SU-DHL-6 (cell line): ENCODE results near the gene EYS.

Source experiments
- H2AFZ ChIP-seq: fragments of 200-600 bp; sonication (generic); 2 replicates; pipeline ENCODE4 v1.6.1; 2014; ENCODE audit warnings: low read depth, mild to moderate bottlenecking, moderate library complexity, mixed read lengths, antibody characterized with exemption, low read length; ENCODE audit not compliant: severe bottlenecking
- H3F3A ChIP-seq: fragments of 200-600 bp; shearing (Covaris generic); 2 replicates; pipeline ENCODE4 v1.6.0; 2016; ENCODE audit warnings: antibody characterized with exemption, mild to moderate bottlenecking; ENCODE audit not compliant: insufficient read depth
- H3K27ac ChIP-seq: fragments of 200-600 bp; sonication (generic); 2 replicates; pipeline ENCODE4 v1.5.1; 2016; ENCODE audit warnings: low read depth, mild to moderate bottlenecking, low read length, moderate library complexity, mixed read lengths
- H3K27me3 ChIP-seq: fragments of 200-600 bp; sonication (generic), shearing (Covaris generic); 2 replicates; pipeline ENCODE4 v1.6.0; 2014; ENCODE audit warnings: mild to moderate bottlenecking, low read length
- H3K36me3 ChIP-seq: fragments of 200-600 bp; sonication (generic); 2 replicates; pipeline ENCODE4 v1.6.1; 2014; ENCODE audit warnings: mild to moderate bottlenecking, low read length, mixed read lengths
- H3K4me2 ChIP-seq: fragments of 300-600, 200-600 bp; shearing (Covaris generic), sonication (generic); 2 replicates; pipeline ENCODE4 v1.6.0; 2014; ENCODE audit warnings: low read length, low read depth, mild to moderate bottlenecking; ENCODE audit not compliant: poor library complexity, severe bottlenecking
- H3K4me3 ChIP-seq: fragments of 200-600 bp; sonication (generic); 2 replicates; pipeline ENCODE4 v1.5.1; 2014; ENCODE audit warnings: antibody characterized with exemption, low read length, mild to moderate bottlenecking, mixed read lengths; ENCODE audit not compliant: insufficient read depth, poor library complexity, severe bottlenecking
- H3K79me2 ChIP-seq: fragments of 200-600 bp; sonication (generic); 2 replicates; pipeline ENCODE4 v1.6.1; 2014; ENCODE audit warnings: mild to moderate bottlenecking, low read length, moderate library complexity; ENCODE audit not compliant: insufficient read depth
- H3K9ac ChIP-seq: fragments of 200-600 bp; sonication (generic); 2 replicates; pipeline ENCODE4 v1.7.0; 2014; ENCODE audit warnings: mild to moderate bottlenecking, low read length
- H3K9me2 ChIP-seq: fragments of 200-600 bp; sonication (generic); replicated peaks from 2 replicates; pipeline ENCODE4 v1.6.1; 2014; ENCODE audit warnings: low read length; ENCODE audit not compliant: insufficient read depth
- H3K9me3 ChIP-seq: fragments of 200-600 bp; sonication (generic); 2 replicates; pipeline ENCODE4 v1.6.1; 2014; ENCODE audit warnings: low read length, mixed read lengths; ENCODE audit not compliant: insufficient read depth
- H4K20me1 ChIP-seq: fragments of 200-600 bp; sonication (generic); 2 replicates; pipeline ENCODE4 v1.6.1; 2014; ENCODE audit warnings: low read depth, mild to moderate bottlenecking, antibody characterized with exemption, low read length, moderate library complexity, mixed read lengths
- CTCF ChIP-seq: fragments of 200-600 bp; sonication (generic); IDR thresholded peaks from one replicate; pipeline ENCODE4 v1.5.1; 2017; ENCODE audit warnings: antibody characterized with exemption, mild to moderate bottlenecking, low read length, moderate library complexity; ENCODE audit not compliant: insufficient read depth, poor library complexity, severe bottlenecking
- EZH2phosphoT487 ChIP-seq: fragments of 200-600 bp; sonication (generic), shearing (Covaris generic); conservative IDR thresholded peaks from 2 replicates; pipeline ENCODE4 v1.6.1; 2018; ENCODE audit warnings: mild to moderate bottlenecking, antibody characterized with exemption, low read length, moderate library complexity, mixed read lengths

The EYS gene

GRCh38 chr6:63919556-63920110 lies 1787.4 kb downstream of the EYS start:
- no peaks in the 10 kb centered on the region for H3K79me2 ChIP-seq
- no peaks in the 10 kb centered on the region for H3K9me2 ChIP-seq
- no peak for TF ChIP-seq EZH2phosphoT487
- no peak overlapping the region for H3K9ac ChIP-seq
- H3K4me3 ChIP-seq = no peak overlapping the region
- H3K36me3 ChIP-seq = no peaks in the 10 kb centered on the region
- no peaks in the 10 kb centered on the region for H4K20me1 ChIP-seq
- H3F3A ChIP-seq = no peaks in the 10 kb centered on the region
- H3K4me2 ChIP-seq = no peak overlapping the region
- no peaks in the 10 kb centered on the region for H3K9me3 ChIP-seq
- no peaks in the 10 kb centered on the region for H3K27me3 ChIP-seq
- H3K27ac ChIP-seq = no peak overlapping the region
- no peak overlapping the region for H2AFZ ChIP-seq

GRCh38 chr6:63912887-63913286 lies 1794.1 kb downstream of the EYS start:
- H3K4me2 ChIP-seq = no peak overlapping the region
- TF ChIP-seq CTCF = no peak
- TF ChIP-seq EZH2phosphoT487 = no peak
- no peak overlapping the region for H3K4me3 ChIP-seq
- H3F3A ChIP-seq = no peaks in the 10 kb centered on the region
- no peak overlapping the region for H2AFZ ChIP-seq
- no peaks in the 10 kb centered on the region for H3K36me3 ChIP-seq
- H3K27ac ChIP-seq = no peak overlapping the region
- H4K20me1 ChIP-seq = no peaks in the 10 kb centered on the region
- H3K27me3 ChIP-seq = no peaks in the 10 kb centered on the region
- no peaks in the 10 kb centered on the region for H3K9me2 ChIP-seq
- no peak overlapping the region for H3K9ac ChIP-seq
- no peaks in the 10 kb centered on the region for H3K79me2 ChIP-seq
- no peaks in the 10 kb centered on the region for H3K9me3 ChIP-seq

- Histone ChIP-seq H3K9ac (no peak overlapping the region), H3K27ac (no peak overlapping the region), H3K27me3 (no peaks in the 10 kb centered on the region), H3K36me3 (no peaks in the 10 kb centered on the region), H3K9me3 (no peaks in the 10 kb centered on the region), H3K9me2 (no peaks in the 10 kb centered on the region), H2AFZ (no peak overlapping the region), H3K4me2 (no peak overlapping the region), H3K4me3 (no peak overlapping the region), H4K20me1 (no peaks in the 10 kb centered on the region), H3F3A (no peaks in the 10 kb centered on the region), H3K79me2 (no peaks in the 10 kb centered on the region)
- TF ChIP-seq CTCF (no peak), EZH2phosphoT487 (no peak)
These were observed 1796.0 kb downstream of the EYS start for GRCh38 chr6:63910863-63911551.

- H3K9me2 ChIP-seq = no peaks in the 10 kb centered on the region
- H3K9ac ChIP-seq = no peak overlapping the region
- no peak overlapping the region for H3K4me2 ChIP-seq
- H3K79me2 ChIP-seq = no peaks in the 10 kb centered on the region
- no peaks in the 10 kb centered on the region for H3K27me3 ChIP-seq
- no peaks in the 10 kb centered on the region for H3K36me3 ChIP-seq
- H3K9me3 ChIP-seq = no peaks in the 10 kb centered on the region
- no peak overlapping the region for H3K27ac ChIP-seq
- H2AFZ ChIP-seq = no peak overlapping the region
- no peak for TF ChIP-seq CTCF
- no peak for TF ChIP-seq EZH2phosphoT487
- no peaks in the 10 kb centered on the region for H3F3A ChIP-seq
- no peak overlapping the region for H3K4me3 ChIP-seq
- H4K20me1 ChIP-seq = no peaks in the 10 kb centered on the region
These were observed 1802.3 kb downstream of the EYS start for GRCh38 chr6:63904650-63905248.
